GM19025 (cell line): ENCODE results near the gene COL18A1.
"Not testable (repeated sequence)": the region's sequence is repeated elsewhere in the genome, so short reads cannot be mapped to it uniquely, and the experiment has no call there.

ENCODE experiments used
- ATAC-seq: cut with Tn5 transposase; IDR thresholded peaks from one replicate; pipeline ENCODE4 v1.9.1; 2021; ENCODE audit warnings: mild to moderate bottlenecking, low read depth, moderate library complexity; ENCODE audit not compliant: unreplicated experiment

Gene COL18A1

GRCh38 chr21:45404730-45405270 is at the start of gene COL18A1:
Gene COL18A1, plus strand, starts transcription at chr21:45405165. Its CDS starts 66 bp downstream, at chr21:45405231.
- no peak for ATAC-seq

DNA sequence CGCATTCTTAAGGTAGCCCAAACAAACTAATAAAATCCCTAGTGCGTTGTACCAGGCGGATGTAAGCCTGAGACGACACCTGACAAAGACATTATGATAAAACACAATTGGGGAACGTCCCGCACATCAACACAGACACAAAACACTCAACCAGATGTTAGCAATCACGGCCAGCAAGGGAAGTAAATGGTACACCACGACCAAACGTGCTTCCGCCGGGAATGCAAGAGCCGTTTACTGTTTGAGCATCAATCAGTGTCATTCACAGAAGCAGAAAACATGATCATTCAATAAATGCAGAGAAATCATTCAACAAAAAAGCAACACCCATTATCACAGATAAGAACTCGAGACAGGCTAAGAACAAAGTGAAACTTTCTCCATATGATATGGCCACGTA is 49.4 kb upstream of the COL18A1 start:
- ATAC-seq = no peak

- no peak for ATAC-seq
Observed at GRCh38 chr21:45356251-45356650, 48.7 kb upstream of the COL18A1 start.

DNA sequence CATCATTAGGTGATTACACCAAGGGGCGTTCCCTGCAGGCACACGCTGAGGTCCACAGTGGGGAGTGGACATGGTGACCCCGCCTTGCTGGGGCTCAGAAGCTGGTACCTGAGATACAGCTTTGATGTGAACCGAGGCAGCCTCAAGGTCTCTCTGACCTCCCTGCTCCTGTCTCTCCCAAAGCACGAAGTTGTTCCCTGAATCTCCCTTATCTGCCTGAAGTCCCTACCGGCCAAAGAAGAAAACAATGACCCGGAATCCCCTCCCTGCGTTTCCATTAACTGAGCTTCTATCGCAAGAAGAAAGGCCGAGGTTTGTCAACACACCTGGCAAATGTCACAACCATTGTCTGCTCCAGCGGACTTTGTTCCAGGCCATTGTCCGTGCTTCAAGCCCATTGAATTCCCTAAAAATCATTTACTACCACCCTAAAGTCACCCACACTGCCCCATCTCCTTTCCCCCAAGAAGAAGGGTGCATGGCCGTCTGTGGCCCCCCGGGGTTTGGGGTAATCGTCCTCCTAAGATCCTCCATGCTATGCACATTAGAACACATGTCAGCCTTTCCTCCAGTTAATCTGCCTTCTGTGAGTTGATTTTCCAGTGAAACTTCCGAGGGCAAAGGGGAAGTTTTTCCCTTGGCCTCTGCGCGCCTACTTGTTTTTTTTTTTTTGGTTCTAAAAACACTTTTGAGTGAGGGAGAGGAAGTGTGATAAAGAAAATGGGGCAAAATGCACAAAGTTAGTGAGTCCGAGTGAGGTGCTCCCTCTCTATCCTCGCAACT is 48.1 kb upstream of the COL18A1 start:
- no peak for ATAC-seq

DNA sequence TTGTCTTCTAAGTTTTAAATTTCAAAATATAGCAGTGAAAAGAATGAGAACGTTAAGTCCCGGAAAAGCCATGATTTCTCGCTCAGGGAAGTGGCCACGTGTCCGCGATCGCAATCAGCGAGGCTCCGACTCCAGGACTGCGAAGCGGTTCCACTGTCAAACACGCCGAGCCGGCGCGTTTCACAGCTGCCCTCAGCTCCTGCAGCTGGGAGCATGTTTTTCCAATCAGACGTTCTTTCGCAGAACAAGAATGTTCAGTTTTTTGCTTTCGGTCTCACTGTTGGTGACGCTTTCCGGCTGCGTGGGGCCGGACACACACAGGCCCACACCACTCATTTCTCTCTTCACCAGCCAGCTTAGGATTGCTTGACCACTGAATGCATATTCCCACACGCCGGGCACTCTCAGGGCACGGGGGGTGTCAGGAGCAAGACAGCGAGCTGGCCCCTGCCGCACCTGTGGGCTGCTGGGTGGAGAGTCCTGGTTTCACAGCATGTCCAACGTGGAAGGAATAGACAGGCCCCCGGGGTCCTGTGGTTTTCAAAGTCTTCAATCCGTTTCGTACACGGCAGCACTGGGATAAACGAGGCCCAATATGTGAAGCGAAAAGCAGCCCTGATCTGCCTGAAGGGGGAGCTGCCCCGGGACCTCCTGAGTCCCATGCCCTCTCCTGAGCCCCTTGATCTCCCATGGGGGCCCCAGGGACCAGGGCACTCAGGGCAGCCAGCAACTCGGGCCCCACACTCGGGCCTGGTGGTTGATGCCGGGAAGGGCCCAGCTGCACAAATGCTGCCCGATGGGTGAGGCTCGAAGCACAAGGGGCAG is 47.3 kb upstream of the COL18A1 start:
- no peak for ATAC-seq

DNA sequence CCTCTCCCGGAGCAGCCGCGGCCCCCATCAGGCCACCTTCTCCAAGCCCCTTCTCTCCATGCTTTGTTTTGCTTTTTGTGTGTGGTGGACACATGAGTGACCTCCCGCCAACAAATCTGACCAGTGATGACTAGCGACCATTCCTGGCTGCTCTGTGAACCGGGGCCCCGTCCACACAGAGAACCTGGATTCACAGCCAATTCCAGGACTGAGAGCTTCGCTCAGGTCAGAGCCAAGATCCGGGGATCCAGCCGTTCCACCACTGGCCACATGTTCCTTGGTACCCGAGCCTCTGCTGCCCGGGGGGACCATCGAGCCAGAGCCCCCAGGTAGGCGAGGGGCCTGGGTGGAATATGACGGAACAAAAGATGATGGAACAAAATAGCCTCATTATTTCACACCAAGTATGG is 46.7 kb upstream of the COL18A1 start:
- no peak for ATAC-seq

GRCh38 chr21:45358711-45359310 is 46.2 kb upstream of the COL18A1 start:
- ATAC-seq = no peak

- no peak for ATAC-seq
Observed at GRCh38 chr21:45359451-45360217, 45.3 kb upstream of the COL18A1 start.

- ATAC-seq = no peak
Observed at GRCh38 chr21:45361033-45361997, 43.6 kb upstream of the COL18A1 start.

GRCh38 chr21:45362077-45362747 is 42.8 kb upstream of the COL18A1 start:
- no peak for ATAC-seq

DNA sequence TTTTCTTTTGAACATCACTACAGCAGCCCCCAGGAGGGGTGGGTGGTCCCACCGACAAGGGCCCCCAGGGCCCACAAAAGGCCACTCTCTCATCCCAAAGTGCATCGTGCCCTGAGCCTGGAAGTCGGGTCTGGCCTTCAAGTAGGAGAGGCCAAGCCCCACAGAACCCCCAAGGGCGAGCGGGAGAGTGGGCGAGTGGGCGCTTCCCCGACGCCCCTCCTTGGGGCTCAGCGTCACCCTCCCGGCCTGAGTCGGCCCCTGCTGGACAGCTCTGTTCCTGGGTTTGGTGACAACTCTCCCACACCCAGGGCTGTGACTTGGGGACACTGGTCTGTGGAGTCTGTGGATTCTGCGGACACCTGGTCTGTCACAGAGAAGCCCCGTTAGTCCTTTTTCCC is 42.2 kb upstream of the COL18A1 start:
- no peak for ATAC-seq

DNA sequence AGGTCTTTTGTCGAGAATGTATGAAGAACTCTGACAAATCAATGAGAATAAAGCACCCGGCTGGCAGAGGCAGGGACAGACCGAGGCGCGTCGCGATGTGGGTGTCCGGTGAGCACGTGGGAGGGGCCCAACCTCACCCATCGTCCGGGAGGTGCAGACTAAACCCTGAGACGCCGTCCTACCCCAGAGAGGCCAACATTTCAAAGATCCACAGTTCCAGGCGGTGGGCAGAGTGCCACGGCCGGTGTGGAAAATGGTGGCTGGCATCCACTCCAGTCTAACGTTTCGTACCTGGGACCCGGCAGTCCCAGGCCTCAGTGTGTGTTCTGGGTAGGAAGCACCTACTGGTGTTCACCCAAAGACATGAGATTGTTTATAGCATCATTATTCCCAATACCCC is 41.7 kb upstream of the COL18A1 start:
- ATAC-seq = not testable (repeated sequence)

- ATAC-seq = no peak
Observed at GRCh38 chr21:45363921-45364467, 41.0 kb upstream of the COL18A1 start.

DNA sequence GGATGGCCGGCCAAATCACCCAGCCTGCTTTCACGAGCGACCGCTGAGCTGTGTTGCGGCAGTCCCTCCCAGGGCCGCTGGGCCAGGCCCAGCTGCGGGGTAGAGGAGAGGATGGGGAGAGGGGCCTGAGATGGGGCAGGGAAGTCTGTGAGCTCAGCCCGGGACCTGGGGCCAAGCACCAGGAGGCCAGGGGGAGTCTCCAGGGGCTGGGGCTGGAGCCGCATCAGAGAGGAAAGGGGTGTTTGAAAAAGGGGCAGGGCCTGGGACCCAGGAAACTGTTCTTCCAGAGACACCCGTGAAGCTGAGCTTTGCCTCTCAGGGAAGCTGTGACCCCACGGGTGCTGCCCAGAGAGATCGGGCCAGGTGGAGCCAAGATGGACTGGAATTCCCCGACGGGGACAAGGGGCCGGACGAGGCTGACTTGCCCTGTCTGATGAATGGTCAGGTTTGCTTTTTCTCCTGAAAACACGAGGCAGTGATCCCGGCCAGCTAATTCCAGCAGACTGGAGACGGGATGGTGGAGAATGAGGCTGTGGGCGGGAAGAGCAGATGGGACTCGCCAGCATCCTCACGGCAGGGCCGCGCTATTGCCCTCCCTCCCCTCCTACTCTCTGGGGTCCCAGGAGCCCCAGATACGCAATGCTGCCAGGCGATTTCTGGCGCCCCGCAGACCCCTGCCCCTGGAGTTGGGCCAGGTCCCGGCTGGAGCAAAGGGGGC is 40.3 kb upstream of the COL18A1 start:
- ATAC-seq = no peak

- no peak for ATAC-seq
Observed at GRCh38 chr21:45365186-45365607, 39.8 kb upstream of the COL18A1 start.

- ATAC-seq = no peak
Observed at GRCh38 chr21:45365608-45366241, 39.2 kb upstream of the COL18A1 start.

GRCh38 chr21:45366476-45366875 is 38.5 kb upstream of the COL18A1 start:
- no peak for ATAC-seq
